ENCODE data around the gene MBD6.

DNA sequence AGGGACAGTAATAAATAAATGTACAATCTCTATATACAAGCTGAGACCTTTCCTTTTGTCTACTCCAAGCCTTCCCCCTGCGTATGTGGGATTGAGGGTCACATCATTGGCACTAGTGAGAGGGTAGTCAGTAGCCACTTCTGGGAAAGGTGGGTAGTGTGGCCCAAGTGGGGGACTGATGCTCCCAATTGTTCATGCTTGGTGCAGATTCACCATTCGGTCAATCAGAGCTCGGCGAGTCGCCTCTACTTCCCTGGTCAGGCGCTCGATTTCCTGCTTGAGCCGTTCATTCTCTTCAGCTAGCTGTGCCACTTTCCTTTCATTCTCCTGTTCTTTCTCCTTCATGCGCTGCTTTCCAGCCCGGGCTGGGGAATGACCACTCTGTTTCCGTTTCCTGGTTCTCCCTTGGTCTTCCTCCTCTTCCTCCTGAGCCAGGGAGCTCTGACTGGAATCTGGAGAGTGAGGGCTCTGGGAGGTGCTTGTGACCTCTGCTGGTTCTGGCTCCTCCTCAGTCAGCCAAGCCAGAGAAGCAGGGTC, 5.9 kb upstream of the MBD6 start:
- TF ChIP-seq, protein P1, sequence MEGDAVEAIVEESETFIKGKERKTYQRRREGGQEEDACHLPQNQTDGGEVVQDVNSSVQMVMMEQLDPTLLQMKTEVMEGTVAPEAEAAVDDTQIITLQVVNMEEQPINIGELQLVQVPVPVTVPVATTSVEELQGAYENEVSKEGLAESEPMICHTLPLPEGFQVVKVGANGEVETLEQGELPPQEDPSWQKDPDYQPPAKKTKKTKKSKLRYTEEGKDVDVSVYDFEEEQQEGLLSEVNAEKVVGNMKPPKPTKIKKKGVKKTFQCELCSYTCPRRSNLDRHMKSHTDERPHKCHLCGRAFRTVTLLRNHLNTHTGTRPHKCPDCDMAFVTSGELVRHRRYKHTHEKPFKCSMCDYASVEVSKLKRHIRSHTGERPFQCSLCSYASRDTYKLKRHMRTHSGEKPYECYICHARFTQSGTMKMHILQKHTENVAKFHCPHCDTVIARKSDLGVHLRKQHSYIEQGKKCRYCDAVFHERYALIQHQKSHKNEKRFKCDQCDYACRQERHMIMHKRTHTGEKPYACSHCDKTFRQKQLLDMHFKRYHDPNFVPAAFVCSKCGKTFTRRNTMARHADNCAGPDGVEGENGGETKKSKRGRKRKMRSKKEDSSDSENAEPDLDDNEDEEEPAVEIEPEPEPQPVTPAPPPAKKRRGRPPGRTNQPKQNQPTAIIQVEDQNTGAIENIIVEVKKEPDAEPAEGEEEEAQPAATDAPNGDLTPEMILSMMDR (IDR thresholded peaks at IDR 0.05), result no peak
- TF ChIP-seq POLR2A (IDR thresholded peaks at IDR 0.05), result no peak
- TF ChIP-seq EP300 (IDR thresholded peaks at IDR 0.05), result no peak
